Ascending aorta (tissue), 2 donors: ENCODE results near the gene TMEM164. TPM values are rescaled to one million over a fixed set of nuclear protein-coding genes. Genes with fewer than 3 reads are reported as not detected.

ENCODE experiments used
- DNase-seq, 2 donors: peaks; one replicate each; pipeline ENCODE4 v3.0.0-alpha.2; 2019; ENCODE audit warnings: low spot score in 2 of 2
- H3K27ac ChIP-seq, 2 donors: fragments of 200-600 bp; sonication (generic); one replicate each; pipeline ENCODE4 v1.5.1; 2016 to 2017; ENCODE audit warnings: mild to moderate bottlenecking in 1 of 2
- H3K27me3 ChIP-seq: fragments of 200-600 bp; sonication (generic); one replicate; pipeline ENCODE4 v1.5.1; 2017
- H3K36me3 ChIP-seq, 2 donors: fragments of 200-600 bp; sonication (generic); one replicate each; pipeline ENCODE4 v1.5.1; 2016
- H3K4me1 ChIP-seq, 2 donors: fragments of 200-600 bp; sonication (generic); one replicate each; pipeline ENCODE4 v1.5.1; 2016 to 2017; ENCODE audit warnings: mild to moderate bottlenecking in 1 of 2
- H3K4me3 ChIP-seq, 2 donors: fragments of 200-600 bp; sonication (generic); one replicate each; pipeline ENCODE4 v1.5.1; 2016 to 2017; ENCODE audit warnings: mild to moderate bottlenecking in 1 of 2
- H3K9me3 ChIP-seq, 2 donors: fragments of 200-600 bp; sonication (generic); one replicate each; pipeline ENCODE4 v1.5.1; 2016
- CTCF ChIP-seq, 3 experiments: fragments of 200-600 bp in 2 of 3; fragments of 450-650 bp in 1 of 3; sonication (generic) in 2 of 3; IDR thresholded peaks; one replicate each; pipeline ENCODE4 v1.5.1; 2016 to 2019; ENCODE audit warnings: antibody characterized with exemption in 3 of 3, mild to moderate bottlenecking in 1 of 3, moderate library complexity in 1 of 3
- intact Hi-C: fragments of 100-400 bp; cut with DNase I; formaldehyde crosslinking; loops from one replicate; pipeline ENCODE4 v1.15.1; 2023
- total RNA-seq: library from RNA; depleted of rRNA; stranded (reverse); fragments of >200 nt; gene quantifications from one replicate; pipeline ENCODE4 v1.1.0, GENCODE V29; 2016

Gene TMEM164
- total RNA-seq, 1 donor from 2014 or later, result 15.0 TPM

DNA sequence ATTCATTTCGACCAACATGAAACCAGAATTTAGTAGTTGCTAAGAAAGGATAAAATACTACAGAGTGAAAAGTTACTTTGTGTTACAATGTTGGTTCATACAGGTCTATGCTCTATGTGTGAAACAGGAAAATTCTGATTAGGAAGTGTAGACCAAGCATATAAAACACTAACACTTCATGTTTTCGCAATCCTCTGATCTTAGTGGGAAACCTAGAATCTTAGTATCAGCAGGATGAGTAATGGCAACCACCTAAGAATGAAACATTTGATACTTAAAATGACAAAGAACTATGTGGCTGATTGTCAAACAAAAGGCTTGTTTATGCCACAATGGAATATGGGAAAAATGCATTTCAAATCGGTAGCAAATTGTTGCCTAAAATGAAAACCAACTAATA is 198.9 kb downstream of the TMEM164 start:
- no peak for DNase-seq
- Histone ChIP-seq H3K27me3 (no peaks in the 10 kb centered on the region), H3K9me3 (no peaks in the 10 kb centered on the region), H3K36me3 (peaks cover 0 to 4% of the 10 kb centered on the region in 2 donors), H3K4me1 (no peaks in the 10 kb centered on the region), H3K4me3 (no peak overlapping the region), H3K27ac (no peak overlapping the region)
- no peak for TF ChIP-seq CTCF (IDR thresholded peaks at IDR 0.05)
- intact Hi-C loops, result no loop called here

DNA sequence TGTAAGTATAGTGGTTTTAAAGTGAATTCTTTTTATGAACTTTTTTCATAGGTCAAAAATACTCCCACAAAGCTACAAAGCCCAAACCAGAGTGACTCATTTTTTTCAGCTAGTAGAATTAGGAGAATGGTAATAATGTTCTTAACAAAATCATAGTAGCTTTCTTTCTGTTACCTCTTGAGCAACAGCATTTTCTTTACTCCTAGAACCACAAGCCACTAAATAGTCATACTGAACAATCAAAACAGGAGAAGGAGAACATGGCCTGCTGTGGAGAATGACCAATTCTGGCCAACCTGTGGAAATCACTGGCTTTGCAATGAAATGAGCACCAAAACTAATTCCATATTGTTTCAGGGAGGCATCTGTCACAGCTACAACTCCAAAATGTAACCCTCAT is 202.1 kb downstream of the TMEM164 start:
- Histone ChIP-seq H3K27ac (no peak overlapping the region), H3K9me3 (no peaks in the 10 kb centered on the region), H3K27me3 (no peaks in the 10 kb centered on the region), H3K4me1 (no peaks in the 10 kb centered on the region), H3K36me3 (no peaks in the 10 kb centered on the region), H3K4me3 (no peak overlapping the region)
- TF ChIP-seq CTCF (IDR thresholded peaks at IDR 0.05), result no peak
- intact Hi-C loops, result no loop called here
- no peak for DNase-seq

- intact Hi-C loops, result no loop called here
- no peak for TF ChIP-seq CTCF (IDR thresholded peaks at IDR 0.05)
- Histone ChIP-seq H3K36me3 (no peaks in the 10 kb centered on the region), H3K27me3 (no peaks in the 10 kb centered on the region), H3K4me1 (no peaks in the 10 kb centered on the region), H3K27ac (no peak overlapping the region), H3K4me3 (no peak overlapping the region), H3K9me3 (no peaks in the 10 kb centered on the region)
- no peak for DNase-seq
Measured at GRCh38 chrX:110208092-110208491, 205.2 kb downstream of the TMEM164 start.

GRCh38 chrX:110210417-110211139 is 207.7 kb downstream of the TMEM164 start:
- no peaks in the 10 kb centered on the region for H3K9me3 ChIP-seq
- no peak for TF ChIP-seq CTCF (IDR thresholded peaks at IDR 0.05)
- no peaks in the 10 kb centered on the region for H3K4me1 ChIP-seq
- DNase-seq, result no peak
- H3K4me3 ChIP-seq, result no peak overlapping the region
- intact Hi-C loops, result no loop called here
- no peak overlapping the region for H3K27ac ChIP-seq
- H3K36me3 ChIP-seq, result no peaks in the 10 kb centered on the region
- H3K27me3 ChIP-seq, result no peaks in the 10 kb centered on the region

- no peak for DNase-seq
- no peak overlapping the region for H3K4me3 ChIP-seq
- no peak overlapping the region for H3K27ac ChIP-seq
- TF ChIP-seq CTCF (IDR thresholded peaks at IDR 0.05), result no peak
- H3K27me3 ChIP-seq, result no peaks in the 10 kb centered on the region
- intact Hi-C loops, result no loop called here
- no peaks in the 10 kb centered on the region for H3K4me1 ChIP-seq
- no peaks in the 10 kb centered on the region for H3K36me3 ChIP-seq
- no peaks in the 10 kb centered on the region for H3K9me3 ChIP-seq
Measured at GRCh38 chrX:110211340-110211739, 208.4 kb downstream of the TMEM164 start.

- no peak overlapping the region for H3K27ac ChIP-seq
- no peak for TF ChIP-seq CTCF (IDR thresholded peaks at IDR 0.05)
- H3K27me3 ChIP-seq, result no peaks in the 10 kb centered on the region
- no peaks in the 10 kb centered on the region for H3K4me1 ChIP-seq
- H3K4me3 ChIP-seq, result no peak overlapping the region
- no peaks in the 10 kb centered on the region for H3K36me3 ChIP-seq
- intact Hi-C loops, result no loop called here
- no peaks in the 10 kb centered on the region for H3K9me3 ChIP-seq
- no peak for DNase-seq
Measured at GRCh38 chrX:110212299-110212698, 209.4 kb downstream of the TMEM164 start.
